HEK293 (cell line): ENCODE results near the gene SUPT5H.

Source experiments
- CTCF ChIA-PET: fragments of 350-600 bp; formaldehyde crosslinking; extraction: SDS; loops from one replicate; lab custom pipeline; 2021; ENCODE audit warnings: antibody characterized with exemption; lab: Yijun Ruan, JAX
- POLR2A ChIA-PET: fragments of 300-600 bp; formaldehyde crosslinking; extraction: SDS; loops from one replicate; lab custom pipeline; 2020; ENCODE audit warnings: antibody characterized with exemption, inconsistent platforms; lab: Yijun Ruan, JAX
- H3K27ac ChIP-seq: fragments of 200-500 bp; sonication (Bioruptor generic); 2 replicates; pipeline ENCODE4 v1.5.1; 2014; ENCODE audit warnings: low read depth, low read length, control low read depth, inconsistent platforms; ENCODE audit errors: extremely low read depth
- H3K36me3 ChIP-seq, 2 experiments: fragments of 200-500 bp in 1 of 2; sonication (Bioruptor generic) in 1 of 2; 1 replicate in 1 of 2; 2 replicates in 1 of 2; pipeline ENCODE4 v1.5.1; 2014 to 2017; ENCODE audit warnings: inconsistent platforms in 2 of 2, low read length in 2 of 2; ENCODE audit not compliant: control insufficient read depth in 2 of 2, insufficient read depth in 1 of 2
- H3K4me1 ChIP-seq: fragments of 200-500 bp; sonication (Bioruptor generic); 2 replicates; pipeline ENCODE4 v1.5.1; 2014; ENCODE audit warnings: mild to moderate bottlenecking, low read length, inconsistent platforms; ENCODE audit not compliant: control insufficient read depth, insufficient read depth
- H3K4me3 ChIP-seq: 2 replicates; pipeline ENCODE4 v1.5.1; 2011; ENCODE audit warnings: low read depth, mild to moderate bottlenecking, control low read depth, low read length, moderate library complexity
- H3K9me3 ChIP-seq: fragments of 200-500 bp; sonication (Bioruptor generic); 2 replicates; pipeline ENCODE4 v1.5.1; 2014; ENCODE audit warnings: low read depth, low read length, inconsistent platforms; ENCODE audit not compliant: control insufficient read depth, insufficient read depth
- EGR2 ChIP-seq: fragments of 450-650 bp; formaldehyde crosslinking; IDR thresholded peaks from 2 replicates; pipeline ENCODE4 v1.5.1; 2016; ENCODE audit warnings: low read depth, missing biosample characterization, missing genetic modification characterization
- ELK4 ChIP-seq: IDR thresholded peaks from 2 replicates; pipeline ENCODE4 v1.6.1; 2011; ENCODE audit warnings: mild to moderate bottlenecking, low read depth, low read length, borderline replicate concordance
- GLI2 ChIP-seq: fragments of 450-650 bp; formaldehyde crosslinking; IDR thresholded peaks from 2 replicates; pipeline ENCODE4; 2017; ENCODE audit warnings: missing biosample characterization, missing genetic modification characterization, low read depth, borderline replicate concordance
- IKZF3 ChIP-seq: fragments of 450-650 bp; IDR thresholded peaks from 2 replicates; pipeline ENCODE4 v1.5.0; 2018; ENCODE audit warnings: missing biosample characterization, mild to moderate bottlenecking, missing genetic modification characterization, moderate library complexity
- SCRT1 ChIP-seq: fragments of 450-650 bp; formaldehyde crosslinking; IDR thresholded peaks from 2 replicates; pipeline ENCODE4 v1.5.1; 2016; ENCODE audit warnings: missing biosample characterization, missing genetic modification characterization, borderline replicate concordance
- TRIM28 ChIP-seq: IDR thresholded peaks from 2 replicates; pipeline ENCODE4 v1.6.1; 2011; ENCODE audit warnings: low read length, control low read depth, borderline replicate concordance
- TSHZ1 ChIP-seq: fragments of 450-650 bp; formaldehyde crosslinking; IDR thresholded peaks from 2 replicates; pipeline ENCODE4 v1.5.1; 2016; ENCODE audit warnings: missing biosample characterization, missing genetic modification characterization, borderline replicate concordance
- WT1 ChIP-seq: fragments of 450-650 bp; formaldehyde crosslinking; IDR thresholded peaks from 2 replicates; pipeline ENCODE4 v1.5.1; 2016; ENCODE audit warnings: missing biosample characterization, missing genetic modification characterization
- ZFHX2 ChIP-seq: fragments of 450-650 bp; formaldehyde crosslinking; conservative IDR thresholded peaks from 2 replicates; pipeline ENCODE4 v1.5.1; 2016; ENCODE audit warnings: missing biosample characterization, missing genetic modification characterization
- ZFP3 ChIP-seq: fragments of 450-650 bp; formaldehyde crosslinking; IDR thresholded peaks from 2 replicates; pipeline ENCODE4 v1.5.1; 2016; ENCODE audit warnings: low read depth, missing biosample characterization, missing genetic modification characterization
- ZFP37 ChIP-seq: fragments of 450-650 bp; formaldehyde crosslinking; IDR thresholded peaks from 2 replicates; pipeline ENCODE4 v1.5.1; 2016; ENCODE audit warnings: missing biosample characterization, missing genetic modification characterization
- ZNF112 ChIP-seq: fragments of 450-650 bp; formaldehyde crosslinking; IDR thresholded peaks from 2 replicates; pipeline ENCODE4 v1.5.0; 2017; ENCODE audit warnings: missing biosample characterization, missing genetic modification characterization
- ZNF146 ChIP-seq: fragments of 450-650 bp; formaldehyde crosslinking; IDR thresholded peaks from 2 replicates; pipeline ENCODE4 v1.5.1; 2016; ENCODE audit warnings: missing biosample characterization, missing genetic modification characterization
- ZNF155 ChIP-seq: fragments of 450-650 bp; formaldehyde crosslinking; IDR thresholded peaks from 2 replicates; pipeline ENCODE4 v1.5.1; 2016; ENCODE audit warnings: missing biosample characterization, missing genetic modification characterization
- ZNF221 ChIP-seq: fragments of 450-650 bp; formaldehyde crosslinking; IDR thresholded peaks from 2 replicates; pipeline ENCODE4 v1.5.1; 2017; ENCODE audit warnings: missing biosample characterization, missing genetic modification characterization, borderline replicate concordance
- ZNF223 ChIP-seq: fragments of 450-650 bp; formaldehyde crosslinking; IDR thresholded peaks from 2 replicates; pipeline ENCODE4 v1.5.1; 2016; ENCODE audit warnings: missing biosample characterization, missing genetic modification characterization
- ZNF23 ChIP-seq: fragments of 450-650 bp; formaldehyde crosslinking; IDR thresholded peaks from 2 replicates; pipeline ENCODE4 v1.5.1; 2016; ENCODE audit warnings: missing biosample characterization, missing genetic modification characterization, borderline replicate concordance
- ZNF239 ChIP-seq: fragments of 450-650 bp; formaldehyde crosslinking; IDR thresholded peaks from 2 replicates; pipeline ENCODE4 v1.5.1; 2016; ENCODE audit warnings: missing biosample characterization, missing genetic modification characterization
- ZNF274 ChIP-seq, 2 experiments: fragments of 200-500 bp in 1 of 2; fragments of 450-650 bp in 1 of 2; sonication (Bioruptor generic) in 1 of 2; formaldehyde crosslinking in 1 of 2; IDR thresholded peaks; 2 replicates each; pipeline versions ENCODE4 v1.5.1 to v1.6.1; 2014 to 2016; ENCODE audit warnings: borderline replicate concordance in 1 of 2, inconsistent platforms in 1 of 2, low read length in 1 of 2, missing biosample characterization in 1 of 2, missing genetic modification characterization in 1 of 2
- ZNF311 ChIP-seq: fragments of 450-650 bp; formaldehyde crosslinking; IDR thresholded peaks from 2 replicates; pipeline ENCODE4 v1.5.1; 2017; ENCODE audit warnings: missing biosample characterization, missing genetic modification characterization, borderline replicate concordance
- ZNF366 ChIP-seq: fragments of 450-650 bp; formaldehyde crosslinking; conservative IDR thresholded peaks from 2 replicates; pipeline ENCODE4 v1.5.1; 2016; ENCODE audit warnings: missing biosample characterization, missing genetic modification characterization
- ZNF561 ChIP-seq: fragments of 450-650 bp; IDR thresholded peaks from 2 replicates; pipeline ENCODE4 v1.5.1; 2018; ENCODE audit warnings: missing biosample characterization, missing genetic modification characterization, borderline replicate concordance
- ZNF585B ChIP-seq: fragments of 450-650 bp; formaldehyde crosslinking; IDR thresholded peaks from 2 replicates; pipeline ENCODE4 v1.5.1; 2016; ENCODE audit warnings: missing biosample characterization, missing genetic modification characterization
- ZNF610 ChIP-seq: fragments of 450-650 bp; formaldehyde crosslinking; IDR thresholded peaks from 2 replicates; pipeline ENCODE4 v1.5.1; 2016; ENCODE audit warnings: missing biosample characterization, missing genetic modification characterization, borderline replicate concordance
- ZNF830 ChIP-seq: fragments of 450-650 bp; IDR thresholded peaks from 2 replicates; pipeline ENCODE4 v1.5.0; 2018; ENCODE audit warnings: missing biosample characterization, missing genetic modification characterization, low read depth, mild to moderate bottlenecking, moderate library complexity
- ZNF843 ChIP-seq: fragments of 450-650 bp; formaldehyde crosslinking; IDR thresholded peaks from 2 replicates; pipeline ENCODE4 v1.5.1; 2016; ENCODE audit warnings: missing biosample characterization, missing genetic modification characterization

SUPT5H gene

GRCh38 chr19:39481676-39482075, 36.3 kb downstream of the SUPT5H start:
- POLR2A ChIA-PET = interaction anchor here (0.9 to 1.6 kb wide), 7 partner anchors 17 to 51 kb away, joined by 3 to 7 read pairs (median 5); partner anchors contain the start of genes DLL3, EID2B and RPS16
- no peaks in the 10 kb centered on the region for H3K9me3 ChIP-seq
- H3K4me1 ChIP-seq = peaks cover 15% of the 10 kb centered on the region
- H3K27ac ChIP-seq = peak overlapping the region; percentile 88
- peak overlapping the region; percentile 65 for H3K4me3 ChIP-seq
- H3K36me3 ChIP-seq = peaks cover 41 to 61% of the 10 kb centered on the region in 2 experiments
- CTCF ChIA-PET = interaction anchor here (0.8 to 1.1 kb wide), 5 partner anchors 14 to 58 kb away, joined by 3 to 6 read pairs (median 3); partner anchors contain the start of genes EID2 and EID2B
- TF ChIP-seq ZFP3 (no peak), ZNF146 (tag by site-specific recombination) (no peak), ZNF223 (tag by site-specific recombination) (no peak), ZNF585B (tag by site-specific recombination) (no peak), ZNF274 (IDR thresholded peaks at IDR 0.05; ENCODE audit: low read length) (no peak), ZNF274 (tag by site-specific recombination; IDR thresholded peaks at IDR 0.05; ENCODE audit: borderline replicate concordance) (no peak), ZNF561 (tag by site-specific recombination) (no peak), IKZF3 (tag by site-specific recombination) (no peak), TSHZ1 (no peak), ZNF830 (tag by site-specific recombination) (no peak), EGR2 (no peak), ZNF610 (tag by site-specific recombination) (no peak), ZNF366 (tag by site-specific recombination) (no peak)

- Histone ChIP-seq H3K9me3 (no peaks in the 10 kb centered on the region), H3K4me1 (peaks cover 15% of the 10 kb centered on the region), H3K27ac (no peak overlapping the region), H3K4me3 (no peak overlapping the region), H3K36me3 (peaks cover 50 to 62% of the 10 kb centered on the region in 2 experiments)
- POLR2A ChIA-PET = interaction anchor here (0.6 to 2.9 kb wide), 3 partner anchors 14 to 44 kb away, joined by 3 to 11 read pairs (median 6); partner anchors contain the start of gene DLL3
- CTCF ChIA-PET = interaction anchor here (1.1 kb wide), 1 partner anchor 9 kb away, joined by 5 read pairs; no protein-coding TSS in a partner anchor
- TF ChIP-seq TRIM28 (no peak), ZNF155 (tag by site-specific recombination) (no peak), SCRT1 (tag by site-specific recombination) (no peak), GLI2 (tag by site-specific recombination) (no peak), ZNF311 (tag by site-specific recombination) (no peak), ZNF23 (tag by site-specific recombination) (no peak), ZFP37 (no peak), WT1 (tag by site-specific recombination) (no peak), ZNF239 (tag by site-specific recombination) (no peak), ZNF112 (tag by site-specific recombination) (no peak), ELK4 (no peak), ZNF221 (tag by site-specific recombination) (no peak), ZNF843 (tag by site-specific recombination) (no peak), ZFHX2 (tag by site-specific recombination) (no peak)
These were observed 37.8 kb downstream of the SUPT5H start for GRCh38 chr19:39483141-39483540.
